Hepatocyte (in vitro differentiated cells): ENCODE data around the gene RDX. TPM values are rescaled to one million over a fixed set of nuclear protein-coding genes. Genes with fewer than 3 reads are reported as not detected.

Experiments used
- DNase-seq: peaks from one replicate; pipeline ENCODE4 v3.0.0-alpha.2; 2016; ENCODE audit warnings: low spot score
- H2AFZ ChIP-seq: fragments of 200-600 bp; sonication (generic); 2 replicates; pipeline ENCODE4 v1.6.0; 2016; ENCODE audit warnings: antibody characterized with exemption, mild to moderate bottlenecking
- H3K27ac ChIP-seq: fragments of 200-600 bp; sonication (generic); 2 replicates; pipeline ENCODE4 v1.5.1; 2016; ENCODE audit warnings: mild to moderate bottlenecking
- H3K27me3 ChIP-seq: fragments of 200-600 bp; sonication (generic); 2 replicates; pipeline ENCODE4 v1.6.1; 2016
- H3K36me3 ChIP-seq: fragments of 200-600 bp; sonication (generic); replicated peaks from 2 replicates; pipeline ENCODE4 v1.5.1; 2016; ENCODE audit warnings: low read depth; ENCODE audit not compliant: insufficient read depth
- H3K4me1 ChIP-seq: fragments of 200-600 bp; sonication (generic); 2 replicates; pipeline ENCODE4 v1.5.1; 2016; ENCODE audit warnings: mild to moderate bottlenecking, moderate library complexity; ENCODE audit not compliant: insufficient read depth
- H3K4me2 ChIP-seq: fragments of 200-600 bp; sonication (generic); 2 replicates; pipeline ENCODE4 v1.6.0; 2016
- H3K4me3 ChIP-seq: fragments of 200-600 bp; sonication (generic); 2 replicates; pipeline ENCODE4 v1.5.1; 2016; ENCODE audit warnings: mild to moderate bottlenecking
- H3K79me2 ChIP-seq: fragments of 200-600 bp; sonication (generic); 2 replicates; pipeline ENCODE4 v1.6.0; 2017; ENCODE audit warnings: mild to moderate bottlenecking
- H3K9me2 ChIP-seq: fragments of 200-600 bp; sonication (generic); replicated peaks from 2 replicates; pipeline ENCODE4 v1.6.0; 2017; ENCODE audit warnings: mild to moderate bottlenecking; ENCODE audit not compliant: insufficient read depth
- H3K9me3 ChIP-seq: fragments of 200-600 bp; sonication (generic); 2 replicates; pipeline ENCODE4 v1.5.1; 2016; ENCODE audit warnings: low read depth, mild to moderate bottlenecking
- H4K20me1 ChIP-seq: fragments of 200-600 bp; sonication (generic); 2 replicates; pipeline ENCODE4 v1.6.0; 2016; ENCODE audit warnings: mild to moderate bottlenecking; ENCODE audit not compliant: insufficient read depth, poor library complexity, severe bottlenecking
- EZH2 ChIP-seq: fragments of 200-600 bp; sonication (generic); IDR thresholded peaks from 2 replicates; pipeline ENCODE4 v1.6.1; 2016; ENCODE audit warnings: antibody characterized with exemption, mild to moderate bottlenecking, borderline replicate concordance
- EZH2phosphoT487 ChIP-seq: fragments of 200-600 bp; sonication (generic); IDR thresholded peaks from one replicate; pipeline ENCODE4 v1.6.1; 2018; ENCODE audit warnings: antibody characterized with exemption, mild to moderate bottlenecking, low read depth, moderate library complexity; ENCODE audit not compliant: unreplicated experiment, severe bottlenecking
- WGBS: methylation state at CpG from one replicate; pipeline ENCODE4 v1.1.6; 2016; ENCODE audit warnings: low lambda C conversion rate; ENCODE audit errors: missing lambda C conversion rate; 5-methylcytosine and 5-hydroxymethylcytosine counted together
- polyA plus RNA-seq: library from polyadenylated mRNA; unstranded; fragments of >200 nt; fragmentation: Nextera tagmentation; extraction: Ambion mirVana; gene quantifications from 2 replicates; pipeline ENCODE4 v1.2.1, GENCODE V29; 2016
- total RNA-seq: library from RNA; depleted of rRNA; stranded (reverse); fragments of >200 nt; gene quantifications from 2 replicates; pipeline ENCODE4 v1.2.3, GENCODE V29; 2014
- TF ChIP-seq, protein P1 (sequence below): fragments of 200-600 bp; sonication (generic); IDR thresholded peaks from 2 replicates; pipeline ENCODE4 v1.5.1; 2016; ENCODE audit warnings: antibody characterized with exemption, mild to moderate bottlenecking; ENCODE audit not compliant: poor library complexity

RDX gene
- total and polyA plus RNA-seq, 2 experiments from 2014 or later = 106 to 143 TPM

DNA sequence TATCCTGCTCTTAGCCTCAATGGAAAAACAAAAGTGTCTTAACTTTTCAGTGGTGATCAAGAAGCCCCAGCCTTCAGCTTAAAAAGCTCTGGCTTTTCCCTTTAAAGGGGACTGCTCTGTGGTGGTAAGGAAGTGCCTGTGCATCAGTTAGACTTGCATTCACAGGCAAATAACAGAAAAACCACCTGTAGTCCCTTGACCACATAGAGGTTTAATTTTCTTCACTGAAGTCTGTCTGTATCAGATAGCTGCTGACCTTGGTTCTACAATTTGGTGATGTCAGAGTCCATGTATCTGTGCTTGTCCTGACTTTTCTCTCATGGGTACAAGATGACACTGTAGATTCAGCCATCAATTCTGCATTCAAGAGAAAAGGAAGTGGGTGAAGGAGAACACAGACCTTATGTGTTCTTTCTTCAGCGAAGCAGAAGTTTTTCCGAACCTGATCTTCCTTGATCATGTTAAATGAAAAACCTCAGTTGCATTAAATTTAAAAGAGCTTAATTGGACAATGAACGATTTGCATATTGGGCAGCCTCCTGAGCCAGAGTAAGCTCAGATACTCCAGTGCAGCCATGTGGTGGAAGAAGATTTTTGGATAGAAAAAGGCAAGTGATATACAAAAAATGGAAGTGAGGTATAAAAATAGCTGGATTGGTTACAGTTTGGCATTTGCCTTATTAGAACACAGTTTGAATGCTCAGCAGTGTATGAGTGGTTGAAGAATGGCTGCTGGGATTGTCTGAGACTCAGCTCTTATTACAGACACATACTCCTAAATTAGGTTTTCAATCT, 43.2 kb upstream of the RDX start:
- TF ChIP-seq EZH2 (no peak), EZH2phosphoT487 (no peak)
- TF ChIP-seq, protein P1, sequence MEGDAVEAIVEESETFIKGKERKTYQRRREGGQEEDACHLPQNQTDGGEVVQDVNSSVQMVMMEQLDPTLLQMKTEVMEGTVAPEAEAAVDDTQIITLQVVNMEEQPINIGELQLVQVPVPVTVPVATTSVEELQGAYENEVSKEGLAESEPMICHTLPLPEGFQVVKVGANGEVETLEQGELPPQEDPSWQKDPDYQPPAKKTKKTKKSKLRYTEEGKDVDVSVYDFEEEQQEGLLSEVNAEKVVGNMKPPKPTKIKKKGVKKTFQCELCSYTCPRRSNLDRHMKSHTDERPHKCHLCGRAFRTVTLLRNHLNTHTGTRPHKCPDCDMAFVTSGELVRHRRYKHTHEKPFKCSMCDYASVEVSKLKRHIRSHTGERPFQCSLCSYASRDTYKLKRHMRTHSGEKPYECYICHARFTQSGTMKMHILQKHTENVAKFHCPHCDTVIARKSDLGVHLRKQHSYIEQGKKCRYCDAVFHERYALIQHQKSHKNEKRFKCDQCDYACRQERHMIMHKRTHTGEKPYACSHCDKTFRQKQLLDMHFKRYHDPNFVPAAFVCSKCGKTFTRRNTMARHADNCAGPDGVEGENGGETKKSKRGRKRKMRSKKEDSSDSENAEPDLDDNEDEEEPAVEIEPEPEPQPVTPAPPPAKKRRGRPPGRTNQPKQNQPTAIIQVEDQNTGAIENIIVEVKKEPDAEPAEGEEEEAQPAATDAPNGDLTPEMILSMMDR = no peak
- Histone ChIP-seq H3K9me3 (no peaks in the 10 kb centered on the region), H3K9me2 (no peaks in the 10 kb centered on the region), H3K36me3 (no peaks in the 10 kb centered on the region), H4K20me1 (no peaks in the 10 kb centered on the region), H3K79me2 (no peaks in the 10 kb centered on the region), H3K27me3 (no peaks in the 10 kb centered on the region), H3K4me2 (no peak overlapping the region), H3K4me3 (no peak overlapping the region), H2AFZ (no peak overlapping the region), H3K4me1 (peaks cover 4% of the 10 kb centered on the region), H3K27ac (peak overlapping the region; percentile 22)
- WGBS = 93% methylated on average over 3 of the region's 3 CpGs
- DNase-seq = no peak

GRCh38 chr11:110338684-110339083, 42.3 kb upstream of the RDX start:
- no peaks in the 10 kb centered on the region for H3K9me3 ChIP-seq
- WGBS = 74% methylated on average over 5 of the region's 5 CpGs
- H3K9me2 ChIP-seq = no peaks in the 10 kb centered on the region
- H3K36me3 ChIP-seq = no peaks in the 10 kb centered on the region
- no peaks in the 10 kb centered on the region for H3K79me2 ChIP-seq
- no peaks in the 10 kb centered on the region for H4K20me1 ChIP-seq
- H3K4me1 ChIP-seq = peaks cover 4% of the 10 kb centered on the region
- H3K4me3 ChIP-seq = no peak overlapping the region
- no peak overlapping the region for H3K4me2 ChIP-seq
- DNase-seq = no peak
- H3K27ac ChIP-seq = peak overlapping the region; percentile 87
- H2AFZ ChIP-seq = no peak overlapping the region
- H3K27me3 ChIP-seq = no peaks in the 10 kb centered on the region
- TF ChIP-seq EZH2 = no peak
- TF ChIP-seq, protein P1 = no peak
- TF ChIP-seq EZH2phosphoT487 = no peak

- Histone ChIP-seq H3K79me2 (no peaks in the 10 kb centered on the region), H3K4me1 (peaks cover 4% of the 10 kb centered on the region), H3K36me3 (no peaks in the 10 kb centered on the region), H4K20me1 (no peaks in the 10 kb centered on the region), H3K9me2 (no peaks in the 10 kb centered on the region), H3K9me3 (no peaks in the 10 kb centered on the region), H2AFZ (peak overlapping the region; percentile 36), H3K4me2 (no peak overlapping the region), H3K27me3 (no peaks in the 10 kb centered on the region), H3K4me3 (no peak overlapping the region), H3K27ac (peak overlapping the region; percentile 87)
- WGBS = 19% methylated on average over 4 of the region's 4 CpGs
- DNase-seq = peak; percentile 67
- TF ChIP-seq, protein P1 = no peak
- TF ChIP-seq EZH2 = no peak
- TF ChIP-seq EZH2phosphoT487 = no peak
Observed at GRCh38 chr11:110337570-110338193, 41.3 kb upstream of the RDX start.
